Measurements from ENCODE around the gene CLEC4F. TPM values are rescaled to one million over a fixed set of nuclear protein-coding genes. Genes with fewer than 3 reads are reported as not detected.

The CLEC4F gene
- total and polyA plus RNA-seq, 12 donors = 0.06 to 2.4 (median 0.30) TPM; not detected in 2

DNA sequence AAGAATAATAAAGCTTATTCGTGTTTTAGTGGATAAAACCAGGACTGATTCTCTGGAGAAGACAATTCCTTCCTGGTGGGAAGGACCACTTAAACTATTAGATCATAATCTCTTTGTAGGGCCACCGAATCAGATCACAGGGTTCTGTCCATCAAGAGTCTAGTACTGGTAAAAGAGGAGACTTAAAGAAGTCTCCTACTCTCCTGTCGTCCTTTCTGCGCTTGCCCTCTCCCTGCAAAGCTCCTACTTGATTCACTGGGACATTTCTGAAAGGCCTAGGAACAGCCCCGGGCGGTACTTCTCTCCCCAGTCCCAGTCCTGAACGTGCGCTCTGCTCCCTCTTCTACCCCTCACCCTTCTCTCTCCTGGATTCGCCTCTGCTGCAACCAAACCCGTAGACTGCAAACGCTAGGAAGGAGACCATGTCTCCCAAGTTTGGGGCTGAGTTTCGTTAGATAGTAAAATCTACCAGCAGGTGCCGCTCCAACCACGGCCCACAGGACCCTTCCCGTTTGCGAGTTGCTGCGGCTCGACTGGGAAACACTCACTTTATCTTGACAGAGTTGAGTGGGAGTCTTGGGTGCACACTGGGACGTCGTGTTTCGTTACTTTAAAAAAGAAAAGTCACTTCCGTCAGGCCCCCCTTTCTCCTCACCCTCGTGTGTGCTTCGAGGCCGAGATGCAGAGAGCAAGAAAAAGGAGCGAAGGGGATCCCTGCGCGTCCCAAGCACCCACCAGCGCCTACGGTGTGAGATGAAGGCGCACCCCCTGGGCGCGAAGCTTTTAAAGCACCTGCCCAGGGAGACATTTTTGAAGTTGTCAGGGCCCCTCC is 30.9 kb downstream of the CLEC4F start:
- H3K4me3 ChIP-seq = peak overlapping the region in 9 of 10 donors; percentile 22 to 46 (median 41)
- peaks cover 2 to 26% (median 11%) of the 10 kb centered on the region in 9 donors for H3K4me1 ChIP-seq
- peak; percentile 56 to 61 for DNase-seq
- intact Hi-C loops (cut with DNase I) = loop anchor here in 9 of 10 donors (1.0 to 10.0 kb wide), 11 partner anchors 73 to 445 kb away; no protein-coding TSS in a partner anchor
- no peaks in the 10 kb centered on the region for H3K9me3 ChIP-seq
- H3K27me3 ChIP-seq = peaks cover 10 to 80% (median 70%) of the 10 kb centered on the region in 7 donors
- ATAC-seq = peak; percentile 70 to 90 (median 77)
- H3K27ac ChIP-seq = no peak overlapping the region
- TF ChIP-seq, protein P1, sequence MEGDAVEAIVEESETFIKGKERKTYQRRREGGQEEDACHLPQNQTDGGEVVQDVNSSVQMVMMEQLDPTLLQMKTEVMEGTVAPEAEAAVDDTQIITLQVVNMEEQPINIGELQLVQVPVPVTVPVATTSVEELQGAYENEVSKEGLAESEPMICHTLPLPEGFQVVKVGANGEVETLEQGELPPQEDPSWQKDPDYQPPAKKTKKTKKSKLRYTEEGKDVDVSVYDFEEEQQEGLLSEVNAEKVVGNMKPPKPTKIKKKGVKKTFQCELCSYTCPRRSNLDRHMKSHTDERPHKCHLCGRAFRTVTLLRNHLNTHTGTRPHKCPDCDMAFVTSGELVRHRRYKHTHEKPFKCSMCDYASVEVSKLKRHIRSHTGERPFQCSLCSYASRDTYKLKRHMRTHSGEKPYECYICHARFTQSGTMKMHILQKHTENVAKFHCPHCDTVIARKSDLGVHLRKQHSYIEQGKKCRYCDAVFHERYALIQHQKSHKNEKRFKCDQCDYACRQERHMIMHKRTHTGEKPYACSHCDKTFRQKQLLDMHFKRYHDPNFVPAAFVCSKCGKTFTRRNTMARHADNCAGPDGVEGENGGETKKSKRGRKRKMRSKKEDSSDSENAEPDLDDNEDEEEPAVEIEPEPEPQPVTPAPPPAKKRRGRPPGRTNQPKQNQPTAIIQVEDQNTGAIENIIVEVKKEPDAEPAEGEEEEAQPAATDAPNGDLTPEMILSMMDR (IDR thresholded peaks at IDR 0.05) = peak in 8 of 9 donors; percentile 30 to 76 (median 69)
- WGBS, 2 donors = 5 to 6% methylated on average over 33 of the region's 33 CpGs
- H3K36me3 ChIP-seq = no peaks in the 10 kb centered on the region

DNA sequence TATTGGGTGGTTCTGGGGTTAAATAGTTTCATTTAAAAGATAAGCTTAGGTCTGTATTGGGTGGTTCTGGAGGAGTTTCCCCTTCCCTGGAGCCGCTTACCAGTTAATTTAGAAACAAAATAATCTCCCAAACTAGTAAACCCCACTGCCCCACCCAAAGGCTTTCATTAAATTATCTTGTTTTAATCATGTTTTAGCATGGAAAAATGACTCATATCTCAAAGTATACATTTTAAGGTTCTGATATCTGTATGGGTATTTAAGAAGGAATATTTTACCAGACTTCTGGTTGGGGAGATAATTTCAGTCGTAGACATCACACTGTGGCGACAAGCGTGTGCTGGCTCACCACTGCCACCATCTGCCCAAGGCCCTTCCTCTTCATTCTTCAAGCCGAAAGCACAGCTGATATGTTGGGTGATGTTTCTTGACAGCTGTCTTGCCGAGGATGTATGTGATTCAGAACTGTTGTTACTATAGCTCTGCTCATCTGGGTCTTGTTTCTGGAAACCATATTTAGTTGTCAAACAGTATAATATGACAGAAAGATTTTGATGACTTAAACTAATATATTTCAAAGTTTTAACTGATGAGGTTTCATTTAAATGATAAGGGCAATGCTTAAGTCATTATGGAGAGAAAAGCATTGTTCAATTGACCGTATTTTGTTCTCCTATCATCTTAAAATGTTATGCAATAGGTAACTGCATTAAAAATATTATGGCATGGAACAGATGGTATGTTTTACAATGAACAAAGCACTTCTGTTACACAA is 35.1 kb downstream of the CLEC4F start:
- Histone ChIP-seq H3K9me3 (no peaks in the 10 kb centered on the region), H3K36me3 (no peaks in the 10 kb centered on the region), H3K27me3 (peaks cover 3 to 61% (median 42%) of the 10 kb centered on the region in 7 donors), H3K4me1 (peaks cover 2 to 12% (median 10%) of the 10 kb centered on the region in 9 donors), H3K4me3 (no peak overlapping the region), H3K27ac (no peak overlapping the region)
- TF ChIP-seq, protein P1 (IDR thresholded peaks at IDR 0.05) = peak in 7 of 9 donors; percentile 34 to 62 (median 44)
- 20 to 24% methylated on average over 7 of the region's 7 CpGs for WGBS, 2 donors
- intact Hi-C loops (cut with DNase I) = loop anchor here in 7 of 10 donors (5.0 to 10.0 kb wide), 7 partner anchors 77 to 441 kb away; no protein-coding TSS in a partner anchor
- ATAC-seq = no peak
- DNase-seq = no peak

DNA sequence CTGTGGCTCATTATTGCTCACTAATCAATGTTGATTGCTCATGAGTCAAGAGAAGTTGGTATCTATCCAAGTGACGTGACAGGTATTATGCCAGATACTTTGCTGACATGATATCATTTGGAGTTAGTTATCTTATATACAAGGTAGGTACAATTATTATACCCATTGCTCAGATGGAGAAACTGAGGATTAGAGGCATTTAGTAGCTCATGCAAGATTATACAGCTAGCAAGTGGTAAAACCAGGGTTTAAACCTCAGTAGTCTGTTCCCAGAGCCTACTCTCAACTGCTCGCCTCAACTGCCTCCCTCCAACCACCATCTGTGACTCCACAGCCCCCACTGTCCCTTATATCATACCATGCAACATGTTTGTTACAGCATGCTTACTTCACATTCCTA is 36.1 kb downstream of the CLEC4F start:
- no peak overlapping the region for H3K27ac ChIP-seq
- H3K4me1 ChIP-seq = peaks cover 0 to 2% (median under 1%) of the 10 kb centered on the region in 9 donors
- intact Hi-C loops (cut with DNase I) = loop anchor here in 5 of 10 donors (10.0 kb wide), 4 partner anchors 130 to 440 kb away; no protein-coding TSS in a partner anchor
- H3K9me3 ChIP-seq = no peaks in the 10 kb centered on the region
- no peak for DNase-seq
- no peak overlapping the region for H3K4me3 ChIP-seq
- no peaks in the 10 kb centered on the region for H3K36me3 ChIP-seq
- TF ChIP-seq, protein P1 (IDR thresholded peaks at IDR 0.05) = no peak
- WGBS, 2 donors = 90 to 93% methylated on average over 2 of the region's 2 CpGs
- H3K27me3 ChIP-seq = peaks cover 0 to 54% (median 32%) of the 10 kb centered on the region in 7 donors
- no peak for ATAC-seq
